WERI-Rb-1 (cell line): Measurements from ENCODE around the gene RSRC1.

Experiments
- DNase-seq: peaks from one replicate; pipeline ENCODE4 v3.0.0-alpha.2; 2020
- H3K27ac ChIP-seq: fragments of 250-450 bp; sonication (Bioruptor Pico); 2 replicates; pipeline ENCODE4 v1.5.1; 2020; ENCODE audit warnings: mild to moderate bottlenecking, moderate library complexity
- H3K27me3 ChIP-seq: fragments of 250-450 bp; sonication (Bioruptor Pico); 2 replicates; pipeline ENCODE4 v1.5.1; 2021; ENCODE audit warnings: mild to moderate bottlenecking, low read depth, moderate library complexity; ENCODE audit not compliant: insufficient read depth, severe bottlenecking
- H3K36me3 ChIP-seq: fragments of 250-450 bp; sonication (Bioruptor Pico); 2 replicates; pipeline ENCODE4 v1.5.1; 2020; ENCODE audit warnings: mild to moderate bottlenecking, moderate library complexity
- H3K4me3 ChIP-seq: 2 replicates; pipeline ENCODE4 v1.5.1; 2011; ENCODE audit warnings: low read depth, mild to moderate bottlenecking, control low read depth, low read length
- H3K9me3 ChIP-seq: fragments of 250-450 bp; sonication (Bioruptor Pico); 2 replicates; pipeline ENCODE4 v1.5.1; 2021; ENCODE audit warnings: mild to moderate bottlenecking, moderate library complexity; ENCODE audit not compliant: severe bottlenecking
- CTCF ChIP-seq: IDR thresholded peaks from 2 replicates; pipeline ENCODE4 v1.5.1; 2011; ENCODE audit warnings: low read depth, mild to moderate bottlenecking, control low read depth, inconsistent platforms, low read length

Gene RSRC1

GRCh38 chr3:158452334-158452733, 342.4 kb downstream of the RSRC1 start:
- no peaks in the 10 kb centered on the region for H3K9me3 ChIP-seq
- no peak overlapping the region for H3K4me3 ChIP-seq
- TF ChIP-seq CTCF: no peak
- no peaks in the 10 kb centered on the region for H3K36me3 ChIP-seq
- no peak overlapping the region for H3K27ac ChIP-seq
- DNase-seq: no peak
- no peaks in the 10 kb centered on the region for H3K27me3 ChIP-seq

- Histone ChIP-seq H3K4me3 (no peak overlapping the region), H3K36me3 (no peaks in the 10 kb centered on the region), H3K27ac (no peak overlapping the region), H3K27me3 (no peaks in the 10 kb centered on the region), H3K9me3 (no peaks in the 10 kb centered on the region)
- TF ChIP-seq CTCF: no peak
- DNase-seq: no peak
Observed at GRCh38 chr3:158453004-158453403, 343.1 kb downstream of the RSRC1 start.

GRCh38 chr3:158453865-158454264, 344.0 kb downstream of the RSRC1 start:
- H3K9me3 ChIP-seq: no peaks in the 10 kb centered on the region
- no peaks in the 10 kb centered on the region for H3K27me3 ChIP-seq
- H3K4me3 ChIP-seq: no peak overlapping the region
- H3K36me3 ChIP-seq: no peaks in the 10 kb centered on the region
- DNase-seq: no peak
- TF ChIP-seq CTCF: no peak
- no peak overlapping the region for H3K27ac ChIP-seq

- H3K36me3 ChIP-seq: no peaks in the 10 kb centered on the region
- TF ChIP-seq CTCF: no peak
- no peak overlapping the region for H3K27ac ChIP-seq
- H3K27me3 ChIP-seq: no peaks in the 10 kb centered on the region
- H3K9me3 ChIP-seq: no peaks in the 10 kb centered on the region
- no peak overlapping the region for H3K4me3 ChIP-seq
- DNase-seq: no peak
Observed at GRCh38 chr3:158455406-158455805, 345.5 kb downstream of the RSRC1 start.

GRCh38 chr3:158456114-158456513, 346.2 kb downstream of the RSRC1 start:
- Histone ChIP-seq H3K36me3 (no peaks in the 10 kb centered on the region), H3K27ac (no peak overlapping the region), H3K4me3 (no peak overlapping the region), H3K9me3 (no peaks in the 10 kb centered on the region), H3K27me3 (no peaks in the 10 kb centered on the region)
- TF ChIP-seq CTCF: no peak
- no peak for DNase-seq

GRCh38 chr3:158458464-158458863, 348.6 kb downstream of the RSRC1 start:
- TF ChIP-seq CTCF: no peak

More at GRCh38 chr3:158458464-158458863, 348.6 kb downstream of the RSRC1 start:
- Histone ChIP-seq H3K27me3 (no peaks in the 10 kb centered on the region), H3K9me3 (no peaks in the 10 kb centered on the region), H3K36me3 (no peaks in the 10 kb centered on the region), H3K4me3 (no peak overlapping the region), H3K27ac (no peak overlapping the region)
- DNase-seq: no peak
